ENCODE results near the gene SORCS2.

Gene SORCS2

GRCh38 chr4:7780751-7781348 lies 588.5 kb downstream of the SORCS2 start:
- TF ChIP-seq RAD21 (IDR thresholded peaks at IDR 0.05; ENCODE audit: low read depth) (no peak), USF1 (IDR thresholded peaks at IDR 0.05) (no peak), CREB1 (IDR thresholded peaks at IDR 0.05; ENCODE audit: low read depth) (no peak), EGR1 (IDR thresholded peaks at IDR 0.05) (no peak), NFIC (IDR thresholded peaks at IDR 0.05) (no peak), MAX (IDR thresholded peaks at IDR 0.05) (no peak), CEBPB (IDR thresholded peaks at IDR 0.05) (no peak), EP300 (IDR thresholded peaks at IDR 0.05; ENCODE audit: borderline replicate concordance) (no peak), TEAD4 (IDR thresholded peaks at IDR 0.05) (no peak), FOXM1 (IDR thresholded peaks at IDR 0.05; ENCODE audit: borderline replicate concordance, low read depth) (no peak)

GRCh38 chr4:7781366-7781765 lies 589.0 kb downstream of the SORCS2 start:
- no peak for TF ChIP-seq TAF1 (IDR thresholded peaks at IDR 0.05; ENCODE audit: low read depth)
- TF ChIP-seq TEAD4 (IDR thresholded peaks at IDR 0.05), result no peak
- TF ChIP-seq REST (IDR thresholded peaks at IDR 0.05; ENCODE audit: low read depth), result no peak
- no peak for TF ChIP-seq YY1 (IDR thresholded peaks at IDR 0.05; ENCODE audit: low read depth)
- TF ChIP-seq MAX (IDR thresholded peaks at IDR 0.05), result no peak
- no peak for TF ChIP-seq FOXM1 (IDR thresholded peaks at IDR 0.05; ENCODE audit: borderline replicate concordance, low read depth)
- TF ChIP-seq CEBPB (IDR thresholded peaks at IDR 0.05), result no peak
- no peak for TF ChIP-seq USF1 (IDR thresholded peaks at IDR 0.05)
- TF ChIP-seq ZBTB7A (IDR thresholded peaks at IDR 0.05; ENCODE audit: low read depth), result no peak

- TF ChIP-seq TEAD4 (IDR thresholded peaks at IDR 0.05) (no peak), CEBPB (IDR thresholded peaks at IDR 0.05) (no peak), CREB1 (IDR thresholded peaks at IDR 0.05; ENCODE audit: low read depth) (no peak), TCF12 (IDR thresholded peaks at IDR 0.05; ENCODE audit: low read depth) (no peak), MAX (IDR thresholded peaks at IDR 0.05) (no peak), EP300 (IDR thresholded peaks at IDR 0.05; ENCODE audit: borderline replicate concordance) (no peak), USF1 (IDR thresholded peaks at IDR 0.05) (no peak), FOXM1 (IDR thresholded peaks at IDR 0.05; ENCODE audit: borderline replicate concordance, low read depth) (no peak), RAD21 (IDR thresholded peaks at IDR 0.05; ENCODE audit: low read depth) (no peak), YY1 (IDR thresholded peaks at IDR 0.05; ENCODE audit: low read depth) (no peak)
Observed at GRCh38 chr4:7781993-7782392, 589.7 kb downstream of the SORCS2 start.

- TF ChIP-seq USF1 (IDR thresholded peaks at IDR 0.05), result no peak
- no peak for TF ChIP-seq YY1 (IDR thresholded peaks at IDR 0.05; ENCODE audit: low read depth)
- TF ChIP-seq TEAD4 (IDR thresholded peaks at IDR 0.05), result no peak
- no peak for TF ChIP-seq ZBTB7A (IDR thresholded peaks at IDR 0.05; ENCODE audit: low read depth)
- no peak for TF ChIP-seq EP300 (IDR thresholded peaks at IDR 0.05; ENCODE audit: borderline replicate concordance)
- TF ChIP-seq MAX (IDR thresholded peaks at IDR 0.05), result no peak
- no peak for TF ChIP-seq NFIC (IDR thresholded peaks at IDR 0.05)
- TF ChIP-seq RAD21 (IDR thresholded peaks at IDR 0.05; ENCODE audit: low read depth), result no peak
- TF ChIP-seq FOXM1 (IDR thresholded peaks at IDR 0.05; ENCODE audit: borderline replicate concordance, low read depth), result no peak
- TF ChIP-seq REST (IDR thresholded peaks at IDR 0.05; ENCODE audit: low read depth), result no peak
- no peak for TF ChIP-seq TCF12 (IDR thresholded peaks at IDR 0.05; ENCODE audit: low read depth)
- no peak for TF ChIP-seq CREB1 (IDR thresholded peaks at IDR 0.05; ENCODE audit: low read depth)
- TF ChIP-seq TAF1 (IDR thresholded peaks at IDR 0.05; ENCODE audit: low read depth), result no peak
- TF ChIP-seq EGR1 (IDR thresholded peaks at IDR 0.05), result no peak
- no peak for TF ChIP-seq CEBPB (IDR thresholded peaks at IDR 0.05)
Observed at GRCh38 chr4:7782783-7783182, 590.4 kb downstream of the SORCS2 start.

Measured in Ishikawa (cell line).